Transverse colon (tissue), 4 donors: ENCODE data around the gene PDHA2. TPM values are rescaled to one million over a fixed set of nuclear protein-coding genes. Genes with fewer than 3 reads are reported as not detected.

Experiments
- DNase-seq: peaks from one replicate; pipeline ENCODE4 v3.0.0-alpha.2; 2019
- H3K27ac ChIP-seq, 4 donors: fragments of 200-600 bp; sonication (generic); 2 replicates each; pipeline ENCODE4 v1.5.1; 2016 to 2018; ENCODE audit warnings: inconsistent platforms in 4 of 4
- H3K27me3 ChIP-seq: fragments of 200-600 bp; sonication (generic); 2 replicates; pipeline ENCODE4 v1.5.1; 2017; ENCODE audit warnings: inconsistent platforms
- H3K36me3 ChIP-seq, 4 donors: fragments of 200-600 bp; sonication (generic); 2 replicates each; pipeline ENCODE4 v1.5.1; 2017 to 2019; ENCODE audit warnings: inconsistent platforms in 4 of 4
- H3K4me1 ChIP-seq, 4 donors: fragments of 200-600 bp; sonication (generic); 2 replicates each; pipeline ENCODE4 v1.5.1; 2017 to 2020; ENCODE audit warnings: inconsistent platforms in 4 of 4
- H3K4me3 ChIP-seq, 4 donors: fragments of 200-600 bp; sonication (generic); 1 replicate in 1 of 4; 2 replicates in 3 of 4; pipeline versions ENCODE4 v1.5.1 to v1.6.1; 2017 to 2019; ENCODE audit warnings: inconsistent platforms in 4 of 4
- H3K9me3 ChIP-seq, 2 donors: fragments of 200-600 bp; sonication (generic); 2 replicates each; pipeline ENCODE4 v1.5.1; 2017 to 2019; ENCODE audit warnings: inconsistent platforms in 2 of 2
- CTCF ChIP-seq, 5 experiments: fragments of 200-600 bp in 3 of 5; fragments of 450-650 bp in 2 of 5; sonication (generic) in 3 of 5; IDR thresholded peaks; 1 replicate in 2 of 5; 2 replicates in 3 of 5; pipeline ENCODE4 v1.5.1; 2016 to 2017; ENCODE audit warnings: antibody characterized with exemption in 5 of 5, inconsistent platforms in 3 of 5, mild to moderate bottlenecking in 2 of 5, moderate library complexity in 1 of 5
- EP300 ChIP-seq: sonication (generic); formaldehyde crosslinking; IDR thresholded peaks from one replicate; pipeline ENCODE4 v1.6.1; 2017; ENCODE audit warnings: antibody characterized with exemption, low read depth
- POLR2A ChIP-seq: fragments of 450-650 bp; IDR thresholded peaks from one replicate; pipeline ENCODE4 v1.6.1; 2016; ENCODE audit warnings: antibody characterized with exemption, mild to moderate bottlenecking, moderate library complexity
- POLR2AphosphoS5 ChIP-seq, 3 donors: sonication (generic); formaldehyde crosslinking; IDR thresholded peaks; one replicate each; pipeline ENCODE4 v1.6.1; 2016; ENCODE audit warnings: antibody characterized with exemption in 3 of 3
- WGBS, 2 donors: methylation state at CpG; one replicate each; pipeline ENCODE4 v1.1.5; 2018; ENCODE audit warnings: low coverage in 1 of 2; 5-methylcytosine and 5-hydroxymethylcytosine counted together
- in situ Hi-C, 4 donors: fragments of 200-750 bp; cut with MboI; loops; one replicate each; pipeline versions ENCODE4 v1.15.0 to v1.15.1; 2017; ENCODE audit warnings: low sequenced_read_pairs in 3 of 4, low pct_ligation_motif_present in 1 of 4, low pct_unique_long_range_greater_than_20kb in 1 of 4
- intact Hi-C: fragments of 100-400 bp; cut with DNase I; formaldehyde crosslinking; loops from one replicate; pipeline ENCODE4 v1.15.1; 2023; ENCODE audit warnings: low total_unique reads
- small RNA-seq, 4 donors: library from RNA; depleted of rRNA; stranded (forward); fragments of <200 nt; gene quantifications; one replicate each; pipeline ENCODE3, GENCODE V24; 2016
- total RNA-seq, 4 donors: library from RNA; depleted of rRNA; stranded (reverse); fragments of >200 nt; gene quantifications; one replicate each; pipeline ENCODE4 v1.1.0, GENCODE V29; 2016

PDHA2 gene
- total RNA-seq, 4 donors from 2014 or later, result not detected

GRCh38 chr4:95887551-95887950, 47.7 kb downstream of the PDHA2 start:
- no peaks in the 10 kb centered on the region for H3K36me3 ChIP-seq
- H3K27me3 ChIP-seq, result no peaks in the 10 kb centered on the region
- H3K4me1 ChIP-seq, result no peaks in the 10 kb centered on the region
- H3K9me3 ChIP-seq, result peaks cover 0 to 18% of the 10 kb centered on the region in 2 donors
- no peak overlapping the region for H3K27ac ChIP-seq
- intact Hi-C loops, result no loop called here
- TF ChIP-seq EP300, result no peak
- no peak for TF ChIP-seq POLR2AphosphoS5 (IDR thresholded peaks at IDR 0.05)
- TF ChIP-seq CTCF (IDR thresholded peaks at IDR 0.05), result no peak
- no peak for TF ChIP-seq POLR2A
- no peak overlapping the region for H3K4me3 ChIP-seq
- WGBS, 2 donors, result 75 to 89% methylated on average over 3 of the region's 3 CpGs
- in situ Hi-C loops, result no loop called here
- DNase-seq, result no peak

- 60 to 100% methylated on average over 1 to 2 of the region's 2 CpGs for WGBS, 2 donors
- no peaks in the 10 kb centered on the region for H3K4me1 ChIP-seq
- H3K4me3 ChIP-seq, result no peak overlapping the region
- in situ Hi-C loops (no loop called here), intact Hi-C loops (no loop called here)
- H3K27me3 ChIP-seq, result no peaks in the 10 kb centered on the region
- peaks cover 0 to 14% of the 10 kb centered on the region in 2 donors for H3K9me3 ChIP-seq
- H3K27ac ChIP-seq, result no peak overlapping the region
- no peaks in the 10 kb centered on the region for H3K36me3 ChIP-seq
- TF ChIP-seq CTCF (IDR thresholded peaks at IDR 0.05), result no peak
- no peak for TF ChIP-seq POLR2AphosphoS5 (IDR thresholded peaks at IDR 0.05)
- no peak for TF ChIP-seq POLR2A
- TF ChIP-seq EP300, result no peak
- DNase-seq, result no peak
Measured at GRCh38 chr4:95889662-95890061, 49.8 kb downstream of the PDHA2 start.

Small RNA genes within 50 kb of the gene (small RNA-seq; reads per million reads assigned to genes)
- 0 reads per million in 4 donors for gene RNU6-1059P
